HEK293 (cell line): ENCODE data around the gene CRYZL1.

Experiments used
- GLI4 ChIP-seq: fragments of 450-650 bp; formaldehyde crosslinking; IDR thresholded peaks from 2 replicates; pipeline ENCODE4 v1.5.1; 2016; ENCODE audit warnings: missing biosample characterization, missing genetic modification characterization
- KLF8 ChIP-seq: fragments of 450-650 bp; formaldehyde crosslinking; IDR thresholded peaks from 2 replicates; pipeline ENCODE4 v1.5.1; 2016; ENCODE audit warnings: missing biosample characterization, missing genetic modification characterization
- OVOL3 ChIP-seq: fragments of 450-650 bp; formaldehyde crosslinking; IDR thresholded peaks from 2 replicates; pipeline ENCODE4 v1.5.1; 2016; ENCODE audit warnings: missing biosample characterization, missing genetic modification characterization
- SP2 ChIP-seq: fragments of 450-650 bp; formaldehyde crosslinking; IDR thresholded peaks from 2 replicates; pipeline ENCODE4 v1.5.1; 2016; ENCODE audit warnings: missing biosample characterization, missing genetic modification characterization
- SP3 ChIP-seq: fragments of 450-650 bp; formaldehyde crosslinking; IDR thresholded peaks from 2 replicates; pipeline ENCODE4 v1.5.1; 2016; ENCODE audit warnings: missing biosample characterization, missing genetic modification characterization
- WT1 ChIP-seq: fragments of 450-650 bp; formaldehyde crosslinking; IDR thresholded peaks from 2 replicates; pipeline ENCODE4 v1.5.1; 2016; ENCODE audit warnings: missing biosample characterization, missing genetic modification characterization
- ZNF211 ChIP-seq: fragments of 450-650 bp; formaldehyde crosslinking; IDR thresholded peaks from 2 replicates; pipeline ENCODE4 v1.5.1; 2016; ENCODE audit warnings: low read depth, missing biosample characterization, missing genetic modification characterization
- ZNF350 ChIP-seq: fragments of 450-650 bp; formaldehyde crosslinking; IDR thresholded peaks from 2 replicates; pipeline ENCODE4 v1.5.0; 2017; ENCODE audit warnings: missing biosample characterization, mild to moderate bottlenecking, missing genetic modification characterization
- TF ChIP-seq, protein P1 (sequence below): fragments of 450-650 bp; formaldehyde crosslinking; IDR thresholded peaks from 2 replicates; pipeline ENCODE4 v1.5.1; 2016; ENCODE audit warnings: missing biosample characterization, missing genetic modification characterization
- TF ChIP-seq, protein P2 (sequence below): fragments of 450-650 bp; formaldehyde crosslinking; IDR thresholded peaks from 2 replicates; pipeline ENCODE4 v1.5.1; 2016; ENCODE audit warnings: missing biosample characterization, missing genetic modification characterization, borderline replicate concordance
- TF ChIP-seq, protein P3 (sequence below): fragments of 450-650 bp; formaldehyde crosslinking; IDR thresholded peaks from 2 replicates; pipeline ENCODE4 v1.5.1; 2016; ENCODE audit warnings: missing biosample characterization, missing genetic modification characterization, borderline replicate concordance
- TF ChIP-seq, protein P4 (sequence below): fragments of 450-650 bp; formaldehyde crosslinking; conservative IDR thresholded peaks from 2 replicates; pipeline ENCODE4 v1.5.1; 2016; ENCODE audit warnings: low read depth, missing biosample characterization, missing genetic modification characterization
- TF ChIP-seq, protein P5 (sequence below): fragments of 450-650 bp; formaldehyde crosslinking; IDR thresholded peaks from 2 replicates; pipeline ENCODE4 v1.5.1; 2016; ENCODE audit warnings: missing biosample characterization, missing genetic modification characterization

DNA sequence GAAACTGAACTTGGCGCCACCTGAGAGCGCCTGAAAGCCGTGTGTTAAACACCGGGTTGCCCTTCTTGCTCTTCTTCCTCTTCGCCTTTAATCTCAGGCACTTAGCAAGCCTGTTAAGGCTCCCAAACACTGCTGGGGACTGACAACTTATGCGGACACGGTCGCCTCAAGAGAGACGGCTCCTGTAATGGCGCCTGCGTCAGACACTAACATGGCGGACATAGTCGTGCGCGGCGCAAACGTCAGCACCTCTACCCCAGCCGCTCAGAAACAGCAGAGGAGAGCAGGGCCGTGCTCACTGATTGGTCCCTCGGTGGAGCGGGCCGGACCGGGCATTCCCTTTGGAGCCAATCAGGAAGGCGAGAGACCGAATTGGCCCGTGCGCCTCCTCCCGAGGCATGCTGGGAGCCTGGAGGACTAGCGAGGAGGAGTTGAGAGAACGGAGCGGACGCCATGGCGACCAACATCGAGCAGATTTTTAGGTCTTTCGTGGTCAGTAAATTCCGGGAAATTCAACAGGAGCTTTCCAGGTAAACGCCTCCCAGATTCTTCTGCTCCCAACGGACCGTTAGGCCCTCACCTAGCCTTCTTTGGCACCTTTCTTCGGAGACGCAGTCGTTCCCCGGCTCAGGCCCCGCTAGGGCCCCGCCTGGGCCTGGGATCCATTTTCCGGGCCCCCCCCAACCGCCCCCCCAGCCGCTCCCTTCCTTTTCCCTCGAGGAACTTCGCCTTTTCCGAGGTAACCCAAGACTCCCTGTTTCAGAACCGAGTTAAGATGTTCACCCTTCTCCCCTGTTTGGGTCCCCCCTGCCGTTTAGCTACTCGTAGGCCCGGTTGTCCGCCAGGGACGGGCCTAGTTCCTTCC is 98.7 kb downstream of the CRYZL1 start, which contains the start of gene SON:
- TF ChIP-seq ZNF350 (tag by site-specific recombination) (no peak), SP2 (tag by site-specific recombination) (peak; percentile 96), ZNF211 (no peak), SP3 (tag by site-specific recombination) (peak; percentile 82), WT1 (0 out of 2 replicates have a peak, but pooled peaks have one; percentile 29), GLI4 (peak; percentile 92), OVOL3 (tag by site-specific recombination) (peak; percentile 74; the same call in 1 of the 2 replicates), KLF8 (tag by site-specific recombination) (peak; percentile 85)
- TF ChIP-seq, protein P1, sequence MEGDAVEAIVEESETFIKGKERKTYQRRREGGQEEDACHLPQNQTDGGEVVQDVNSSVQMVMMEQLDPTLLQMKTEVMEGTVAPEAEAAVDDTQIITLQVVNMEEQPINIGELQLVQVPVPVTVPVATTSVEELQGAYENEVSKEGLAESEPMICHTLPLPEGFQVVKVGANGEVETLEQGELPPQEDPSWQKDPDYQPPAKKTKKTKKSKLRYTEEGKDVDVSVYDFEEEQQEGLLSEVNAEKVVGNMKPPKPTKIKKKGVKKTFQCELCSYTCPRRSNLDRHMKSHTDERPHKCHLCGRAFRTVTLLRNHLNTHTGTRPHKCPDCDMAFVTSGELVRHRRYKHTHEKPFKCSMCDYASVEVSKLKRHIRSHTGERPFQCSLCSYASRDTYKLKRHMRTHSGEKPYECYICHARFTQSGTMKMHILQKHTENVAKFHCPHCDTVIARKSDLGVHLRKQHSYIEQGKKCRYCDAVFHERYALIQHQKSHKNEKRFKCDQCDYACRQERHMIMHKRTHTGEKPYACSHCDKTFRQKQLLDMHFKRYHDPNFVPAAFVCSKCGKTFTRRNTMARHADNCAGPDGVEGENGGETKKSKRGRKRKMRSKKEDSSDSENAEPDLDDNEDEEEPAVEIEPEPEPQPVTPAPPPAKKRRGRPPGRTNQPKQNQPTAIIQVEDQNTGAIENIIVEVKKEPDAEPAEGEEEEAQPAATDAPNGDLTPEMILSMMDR (tag by site-specific recombination), result 0 out of 2 replicates have a peak, but pooled peaks have one; percentile 48
- TF ChIP-seq, protein P2, sequence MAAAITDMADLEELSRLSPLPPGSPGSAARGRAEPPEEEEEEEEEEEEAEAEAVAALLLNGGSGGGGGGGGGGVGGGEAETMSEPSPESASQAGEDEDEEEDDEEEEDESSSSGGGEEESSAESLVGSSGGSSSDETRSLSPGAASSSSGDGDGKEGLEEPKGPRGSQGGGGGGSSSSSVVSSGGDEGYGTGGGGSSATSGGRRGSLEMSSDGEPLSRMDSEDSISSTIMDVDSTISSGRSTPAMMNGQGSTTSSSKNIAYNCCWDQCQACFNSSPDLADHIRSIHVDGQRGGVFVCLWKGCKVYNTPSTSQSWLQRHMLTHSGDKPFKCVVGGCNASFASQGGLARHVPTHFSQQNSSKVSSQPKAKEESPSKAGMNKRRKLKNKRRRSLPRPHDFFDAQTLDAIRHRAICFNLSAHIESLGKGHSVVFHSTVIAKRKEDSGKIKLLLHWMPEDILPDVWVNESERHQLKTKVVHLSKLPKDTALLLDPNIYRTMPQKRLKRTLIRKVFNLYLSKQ (tag by site-specific recombination), result 0 out of 2 replicates have a peak, but pooled peaks have one; percentile 31
- TF ChIP-seq, protein P3, sequence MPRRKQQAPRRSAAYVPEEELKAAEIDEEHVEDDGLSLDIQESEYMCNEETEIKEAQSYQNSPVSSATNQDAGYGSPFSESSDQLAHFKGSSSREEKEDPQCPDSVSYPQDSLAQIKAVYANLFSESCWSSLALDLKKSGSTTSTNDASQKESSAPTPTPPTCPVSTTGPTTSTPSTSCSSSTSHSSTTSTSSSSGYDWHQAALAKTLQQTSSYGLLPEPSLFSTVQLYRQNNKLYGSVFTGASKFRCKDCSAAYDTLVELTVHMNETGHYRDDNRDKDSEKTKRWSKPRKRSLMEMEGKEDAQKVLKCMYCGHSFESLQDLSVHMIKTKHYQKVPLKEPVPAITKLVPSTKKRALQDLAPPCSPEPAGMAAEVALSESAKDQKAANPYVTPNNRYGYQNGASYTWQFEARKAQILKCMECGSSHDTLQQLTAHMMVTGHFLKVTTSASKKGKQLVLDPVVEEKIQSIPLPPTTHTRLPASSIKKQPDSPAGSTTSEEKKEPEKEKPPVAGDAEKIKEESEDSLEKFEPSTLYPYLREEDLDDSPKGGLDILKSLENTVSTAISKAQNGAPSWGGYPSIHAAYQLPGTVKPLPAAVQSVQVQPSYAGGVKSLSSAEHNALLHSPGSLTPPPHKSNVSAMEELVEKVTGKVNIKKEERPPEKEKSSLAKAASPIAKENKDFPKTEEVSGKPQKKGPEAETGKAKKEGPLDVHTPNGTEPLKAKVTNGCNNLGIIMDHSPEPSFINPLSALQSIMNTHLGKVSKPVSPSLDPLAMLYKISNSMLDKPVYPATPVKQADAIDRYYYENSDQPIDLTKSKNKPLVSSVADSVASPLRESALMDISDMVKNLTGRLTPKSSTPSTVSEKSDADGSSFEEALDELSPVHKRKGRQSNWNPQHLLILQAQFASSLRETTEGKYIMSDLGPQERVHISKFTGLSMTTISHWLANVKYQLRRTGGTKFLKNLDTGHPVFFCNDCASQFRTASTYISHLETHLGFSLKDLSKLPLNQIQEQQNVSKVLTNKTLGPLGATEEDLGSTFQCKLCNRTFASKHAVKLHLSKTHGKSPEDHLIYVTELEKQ (tag by site-specific recombination), result no peak; the same call in 1 of the 2 replicates
- TF ChIP-seq, protein P4, sequence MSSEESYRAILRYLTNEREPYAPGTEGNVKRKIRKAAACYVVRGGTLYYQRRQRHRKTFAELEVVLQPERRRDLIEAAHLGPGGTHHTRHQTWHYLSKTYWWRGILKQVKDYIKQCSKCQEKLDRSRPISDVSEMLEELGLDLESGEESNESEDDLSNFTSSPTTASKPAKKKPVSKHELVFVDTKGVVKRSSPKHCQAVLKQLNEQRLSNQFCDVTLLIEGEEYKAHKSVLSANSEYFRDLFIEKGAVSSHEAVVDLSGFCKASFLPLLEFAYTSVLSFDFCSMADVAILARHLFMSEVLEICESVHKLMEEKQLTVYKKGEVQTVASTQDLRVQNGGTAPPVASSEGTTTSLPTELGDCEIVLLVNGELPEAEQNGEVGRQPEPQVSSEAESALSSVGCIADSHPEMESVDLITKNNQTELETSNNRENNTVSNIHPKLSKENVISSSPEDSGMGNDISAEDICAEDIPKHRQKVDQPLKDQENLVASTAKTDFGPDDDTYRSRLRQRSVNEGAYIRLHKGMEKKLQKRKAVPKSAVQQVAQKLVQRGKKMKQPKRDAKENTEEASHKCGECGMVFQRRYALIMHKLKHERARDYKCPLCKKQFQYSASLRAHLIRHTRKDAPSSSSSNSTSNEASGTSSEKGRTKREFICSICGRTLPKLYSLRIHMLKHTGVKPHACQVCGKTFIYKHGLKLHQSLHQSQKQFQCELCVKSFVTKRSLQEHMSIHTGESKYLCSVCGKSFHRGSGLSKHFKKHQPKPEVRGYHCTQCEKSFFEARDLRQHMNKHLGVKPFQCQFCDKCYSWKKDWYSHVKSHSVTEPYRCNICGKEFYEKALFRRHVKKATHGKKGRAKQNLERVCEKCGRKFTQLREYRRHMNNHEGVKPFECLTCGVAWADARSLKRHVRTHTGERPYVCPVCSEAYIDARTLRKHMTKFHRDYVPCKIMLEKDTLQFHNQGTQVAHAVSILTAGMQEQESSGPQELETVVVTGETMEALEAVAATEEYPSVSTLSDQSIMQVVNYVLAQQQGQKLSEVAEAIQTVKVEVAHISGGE, result peak; percentile 35
- TF ChIP-seq, protein P5, sequence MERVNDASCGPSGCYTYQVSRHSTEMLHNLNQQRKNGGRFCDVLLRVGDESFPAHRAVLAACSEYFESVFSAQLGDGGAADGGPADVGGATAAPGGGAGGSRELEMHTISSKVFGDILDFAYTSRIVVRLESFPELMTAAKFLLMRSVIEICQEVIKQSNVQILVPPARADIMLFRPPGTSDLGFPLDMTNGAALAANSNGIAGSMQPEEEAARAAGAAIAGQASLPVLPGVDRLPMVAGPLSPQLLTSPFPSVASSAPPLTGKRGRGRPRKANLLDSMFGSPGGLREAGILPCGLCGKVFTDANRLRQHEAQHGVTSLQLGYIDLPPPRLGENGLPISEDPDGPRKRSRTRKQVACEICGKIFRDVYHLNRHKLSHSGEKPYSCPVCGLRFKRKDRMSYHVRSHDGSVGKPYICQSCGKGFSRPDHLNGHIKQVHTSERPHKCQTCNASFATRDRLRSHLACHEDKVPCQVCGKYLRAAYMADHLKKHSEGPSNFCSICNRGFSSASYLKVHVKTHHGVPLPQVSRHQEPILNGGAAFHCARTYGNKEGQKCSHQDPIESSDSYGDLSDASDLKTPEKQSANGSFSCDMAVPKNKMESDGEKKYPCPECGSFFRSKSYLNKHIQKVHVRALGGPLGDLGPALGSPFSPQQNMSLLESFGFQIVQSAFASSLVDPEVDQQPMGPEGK (tag by site-specific recombination), result peak; percentile 100
